ENCODE measurements around the gene NUP205.
"Not testable (repeated sequence)": the region's sequence is repeated elsewhere in the genome, so short reads cannot be mapped to it uniquely, and the experiment has no call there.

NUP205 gene

GRCh38 chr7:135667626-135668025 is 109.9 kb downstream of the NUP205 start:
- DNase-seq (ENCODE audit: low read depth), result not testable (repeated sequence)

DNA sequence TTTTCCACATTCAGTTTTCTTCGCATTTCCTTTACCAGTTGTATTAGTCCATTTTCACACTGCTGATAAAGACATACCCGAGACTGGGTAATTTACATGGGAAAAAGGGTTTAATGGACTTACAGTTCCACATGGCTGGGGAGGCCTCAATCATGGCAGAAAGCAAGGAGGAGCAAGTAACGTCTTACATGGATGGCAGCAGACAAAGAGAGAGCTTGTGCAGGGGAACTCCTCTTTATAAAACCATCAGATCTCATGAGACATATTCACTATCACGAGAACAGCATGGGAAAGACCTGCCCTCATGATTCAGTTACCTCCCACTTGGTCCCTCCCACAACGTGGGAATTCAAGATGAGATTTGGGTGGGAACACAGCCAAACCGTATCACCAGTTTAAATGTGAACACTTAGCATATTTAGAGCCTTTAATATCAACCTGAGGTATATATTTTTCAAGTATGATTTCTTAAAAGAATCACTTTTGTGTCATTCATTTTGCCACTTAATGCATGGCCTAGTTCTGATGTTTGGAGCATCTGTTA is 111.2 kb downstream of the NUP205 start:
- not testable (repeated sequence) for DNase-seq (ENCODE audit: low read depth)

- DNase-seq (ENCODE audit: low read depth), result no peak
Measured at GRCh38 chr7:135669774-135670173, 112.1 kb downstream of the NUP205 start.

GRCh38 chr7:135670179-135670578 is 112.5 kb downstream of the NUP205 start:
- peak; percentile 75 for DNase-seq (ENCODE audit: low read depth)

DNA sequence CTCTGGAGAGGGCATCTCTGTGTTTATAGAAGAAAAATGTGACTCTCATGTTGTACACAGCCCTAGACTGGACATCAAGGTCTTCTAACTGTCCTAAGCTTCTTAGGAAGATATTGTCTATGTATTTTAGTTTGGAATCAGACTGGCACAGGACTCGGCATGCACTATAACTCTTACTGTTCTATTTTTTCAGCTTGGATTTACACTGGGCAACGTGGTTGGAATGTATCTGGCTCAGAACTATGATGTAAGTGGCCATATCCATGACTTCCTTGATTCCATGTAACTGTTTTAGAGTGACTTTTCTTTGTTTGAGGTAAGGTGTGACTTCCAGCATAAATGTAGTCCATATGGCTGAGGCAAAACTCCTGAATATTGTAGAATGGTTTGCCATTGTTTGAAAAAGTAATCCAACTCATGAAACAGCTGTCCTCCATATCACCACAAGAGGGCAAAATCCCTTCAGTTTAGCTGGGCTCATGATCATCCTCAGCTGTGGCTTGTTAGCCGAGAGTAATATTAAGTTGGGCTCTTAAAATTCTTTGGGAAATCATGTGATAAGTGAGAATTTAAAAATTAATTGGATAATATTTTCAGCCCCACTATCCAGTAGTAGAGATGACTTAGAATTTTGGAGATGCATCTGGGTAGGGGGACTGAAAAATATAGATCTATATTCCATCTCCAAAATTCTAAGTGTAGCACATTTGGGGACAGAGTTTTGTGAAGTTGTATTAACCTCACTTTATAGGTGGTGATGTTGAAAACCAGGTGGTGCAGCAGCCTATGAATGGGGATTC is 115.0 kb downstream of the NUP205 start:
- DNase-seq (ENCODE audit: low read depth), result no peak

DNA sequence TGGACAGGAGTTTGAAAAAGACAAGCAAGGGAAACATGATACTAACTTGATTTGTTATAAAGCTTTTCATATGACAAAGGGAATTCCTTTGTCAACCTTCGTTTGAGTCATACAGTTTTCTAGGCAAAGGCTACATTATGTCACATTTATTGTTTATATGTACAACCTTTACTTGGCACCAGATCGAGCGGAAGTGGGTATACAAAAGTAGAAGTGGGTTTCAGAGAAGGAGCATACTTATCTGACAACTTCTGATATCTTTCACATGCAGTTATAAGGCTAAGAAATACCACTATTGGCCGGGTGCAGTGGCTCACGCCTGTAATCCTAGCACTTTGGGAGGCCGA is 115.6 kb downstream of the NUP205 start:
- DNase-seq (ENCODE audit: low read depth), result no peak

GRCh38 chr7:135678612-135679575 is 121.2 kb downstream of the NUP205 start:
- no peak for DNase-seq (ENCODE audit: low read depth)

GRCh38 chr7:135681762-135682161 is 124.0 kb downstream of the NUP205 start:
- no peak for DNase-seq (ENCODE audit: low read depth)

DNA sequence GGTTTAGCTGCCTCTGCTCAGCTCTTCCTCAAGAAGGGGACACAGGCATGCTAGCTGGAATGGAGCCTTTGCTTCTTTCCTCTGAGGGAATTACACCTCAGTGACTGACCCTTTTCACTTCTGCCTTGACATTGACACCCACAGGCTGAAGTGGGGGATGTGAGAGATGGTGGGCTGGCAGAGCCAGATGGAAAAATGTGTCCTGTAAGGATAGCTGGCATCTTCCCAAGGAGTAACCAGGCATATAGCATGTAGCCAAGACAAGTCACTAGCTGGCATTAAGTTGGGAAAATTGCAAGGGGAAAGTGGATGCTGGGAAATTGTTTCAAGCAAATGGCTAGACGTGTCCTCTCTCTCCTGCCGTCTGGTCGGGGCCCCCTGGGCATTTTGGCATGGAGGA is 124.5 kb downstream of the NUP205 start:
- DNase-seq (ENCODE audit: low read depth), result no peak

- DNase-seq (ENCODE audit: low read depth), result no peak
Measured at GRCh38 chr7:135683609-135684008, 125.9 kb downstream of the NUP205 start.

DNA sequence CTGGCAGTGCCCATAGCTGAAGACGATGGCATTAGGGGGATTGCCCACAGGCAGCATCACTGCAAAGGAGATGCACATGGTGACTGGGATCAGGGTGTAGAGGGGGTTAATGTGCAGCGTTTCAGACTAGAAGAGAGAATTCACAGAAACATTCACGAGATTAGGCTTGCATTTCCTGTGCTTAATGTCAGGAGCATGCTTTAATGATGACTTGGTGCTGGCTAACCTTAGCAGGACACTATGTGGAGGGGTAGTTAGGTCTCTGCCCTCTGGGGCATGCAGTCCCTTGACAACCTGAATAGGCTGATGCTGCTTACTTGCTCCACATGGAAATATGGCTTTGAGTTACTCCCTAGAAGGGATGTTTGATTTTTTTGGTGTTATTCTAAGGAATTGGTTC is 126.4 kb downstream of the NUP205 start:
- DNase-seq (ENCODE audit: low read depth), result no peak

DNA sequence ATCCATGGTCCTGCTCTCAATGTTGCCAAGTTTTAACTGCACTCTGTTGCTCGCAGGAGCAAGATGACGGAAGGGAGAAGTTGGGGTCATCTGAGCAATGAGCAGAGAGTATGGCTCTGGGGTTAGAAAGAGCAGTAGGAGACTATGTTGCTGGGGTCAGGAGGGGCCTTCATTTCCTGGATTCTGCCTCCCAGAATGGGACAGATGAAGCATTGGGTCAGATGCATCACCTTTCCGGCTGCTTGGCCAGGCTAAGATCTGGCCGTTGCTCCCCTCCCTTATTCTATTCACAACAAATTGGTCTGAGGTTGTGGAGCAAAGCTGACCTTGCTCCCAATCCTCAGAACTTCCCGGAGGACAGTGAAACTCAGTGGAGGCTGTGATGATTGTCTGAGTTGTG is 127.0 kb downstream of the NUP205 start:
- DNase-seq (ENCODE audit: low read depth), result no peak

- no peak for DNase-seq (ENCODE audit: low read depth)
Measured at GRCh38 chr7:135685306-135686084, 127.8 kb downstream of the NUP205 start.

GRCh38 chr7:135687466-135687865 is 129.7 kb downstream of the NUP205 start:
- no peak for DNase-seq (ENCODE audit: low read depth)

- peak; percentile 59 for DNase-seq (ENCODE audit: low read depth)
Measured at GRCh38 chr7:135690566-135690965, 132.8 kb downstream of the NUP205 start.

DNA sequence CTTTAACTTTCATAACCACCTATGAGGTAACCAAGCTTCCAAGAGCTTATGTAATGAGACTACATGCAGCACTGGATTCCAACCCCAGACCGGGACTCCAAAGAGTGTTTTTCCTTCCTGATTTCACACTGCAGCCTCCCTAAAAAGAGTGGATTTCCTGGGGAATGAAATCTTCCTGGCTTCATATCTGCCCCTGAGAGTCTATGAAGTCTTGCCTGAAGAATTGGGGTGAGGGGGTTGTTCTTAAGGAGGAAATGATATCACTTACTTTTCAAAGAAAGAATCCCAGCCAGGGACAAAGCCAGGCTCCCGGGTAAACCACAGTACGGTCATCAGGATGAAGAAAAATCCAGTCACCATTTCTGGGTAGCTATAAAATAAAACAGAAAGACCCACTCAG is 134.3 kb downstream of the NUP205 start:
- no peak for DNase-seq (ENCODE audit: low read depth)

- not testable (repeated sequence) for DNase-seq (ENCODE audit: low read depth)
Measured at GRCh38 chr7:135692606-135693005, 134.9 kb downstream of the NUP205 start.

DNA sequence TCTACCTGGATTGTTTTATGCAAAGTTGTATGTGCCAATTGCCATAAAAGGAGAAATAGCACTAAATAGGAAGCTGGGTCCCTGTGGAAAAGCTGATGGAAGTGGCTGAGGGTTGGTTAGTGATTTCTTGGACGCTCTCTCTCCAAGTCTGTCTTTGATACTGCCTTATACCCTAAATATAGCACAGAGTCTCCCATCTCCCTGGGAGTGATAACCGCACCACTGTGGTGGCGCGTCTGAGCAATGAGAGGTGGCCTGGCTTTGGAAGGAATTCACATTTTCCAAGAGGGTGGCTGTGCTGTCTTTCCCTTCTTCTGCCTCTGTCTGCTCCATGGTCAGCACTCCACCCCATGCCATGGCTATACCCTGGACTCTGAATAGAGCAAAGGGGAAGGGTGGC is 135.8 kb downstream of the NUP205 start:
- no peak for DNase-seq (ENCODE audit: low read depth)

DNA sequence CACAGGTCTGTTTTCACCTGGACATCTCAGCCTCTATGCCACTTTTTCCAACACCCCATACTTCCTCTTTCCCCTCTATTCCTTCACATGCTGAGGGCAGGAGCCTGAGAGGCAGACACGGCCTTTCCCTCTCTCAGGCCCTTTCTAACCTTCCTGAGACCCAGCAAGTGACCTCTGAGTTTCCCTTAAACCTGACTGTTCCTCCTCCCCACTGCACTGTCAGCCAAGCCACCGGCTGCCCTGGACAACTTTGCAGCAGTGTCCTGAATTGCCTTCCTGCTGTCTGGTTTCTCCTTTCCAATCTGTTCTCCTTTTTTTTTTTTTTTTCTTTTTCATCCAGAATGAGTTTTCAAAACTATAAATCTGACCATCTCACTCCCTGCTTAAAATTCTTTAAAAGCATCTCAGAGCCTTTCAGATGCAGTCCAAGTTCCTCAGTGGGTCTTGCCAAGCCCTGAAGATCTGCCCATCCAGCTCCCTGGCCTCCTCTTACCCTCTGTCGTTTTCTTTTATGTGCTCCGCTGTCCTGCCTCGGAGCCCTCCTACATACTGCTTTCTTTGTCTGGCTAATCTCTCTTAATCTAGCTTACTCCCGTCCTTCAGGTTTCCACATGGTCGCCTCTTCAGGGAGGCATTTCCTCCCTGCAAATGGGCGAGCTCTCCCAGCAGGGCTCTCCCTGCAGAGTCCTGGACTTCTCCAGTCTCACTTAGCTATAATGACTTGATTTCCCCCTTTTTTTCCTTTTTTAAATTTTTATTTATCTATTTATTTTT is 139.7 kb downstream of the NUP205 start:
- no peak for DNase-seq (ENCODE audit: low read depth)
